Nephron (organoid): ENCODE data around the gene FITM2.

Experiments used
- H3K27ac Mint-ChIP-seq, 3 experiments: 2 replicates each; pipeline ENCODE4 v1.8.0; 2020; ENCODE audit warnings: mixed read lengths in 3 of 3, mild to moderate bottlenecking in 2 of 3, moderate library complexity in 1 of 3
- H3K27me3 Mint-ChIP-seq: 2 replicates; pipeline ENCODE4 v1.8.0; 2021; ENCODE audit warnings: low read depth, mild to moderate bottlenecking, moderate library complexity, mixed read lengths
- H3K36me3 Mint-ChIP-seq: 2 replicates; pipeline ENCODE4 v1.8.0; 2020; ENCODE audit warnings: low read depth, mixed read lengths
- H3K4me1 Mint-ChIP-seq: 2 replicates; pipeline ENCODE4 v1.8.0; 2020; ENCODE audit warnings: mixed read lengths
- H3K4me3 Mint-ChIP-seq, 3 experiments: 2 replicates each; pipeline ENCODE4 v1.8.0; 2020; ENCODE audit warnings: mild to moderate bottlenecking in 3 of 3, mixed read lengths in 3 of 3, moderate library complexity in 2 of 3
- H3K9me3 Mint-ChIP-seq: 2 replicates; pipeline ENCODE4 v1.8.0; 2020; ENCODE audit warnings: mixed read lengths
- TF ChIP-seq, protein P1 (sequence below), 3 experiments: fragments of 200-600 bp; sonication (generic); IDR thresholded peaks; one replicate each; pipeline ENCODE4 v1.5.0; 2021; ENCODE audit warnings: antibody characterized with exemption in 3 of 3; ENCODE audit not compliant: unreplicated experiment in 3 of 3

The FITM2 gene

GRCh38 chr20:44336725-44337380, 25.9 kb upstream of the FITM2 start, which contains the start of gene R3HDML:
TSS of gene R3HDML (plus strand) at chr20:44337043. CDS start at chr20:44337158, 115 bp downstream.
- Mint-ChIP-seq H3K4me1 (peaks cover 11% of the 10 kb centered on the region), H3K36me3 (no peaks in the 10 kb centered on the region), H3K27me3 (peaks cover 11% of the 10 kb centered on the region), H3K4me3 (no peak within 1 kb of the TSS), H3K9me3 (no peaks in the 10 kb centered on the region), H3K27ac (peak within 1 kb of the TSS in 1 of 3 experiments; percentile 12)
- TF ChIP-seq, protein P1, sequence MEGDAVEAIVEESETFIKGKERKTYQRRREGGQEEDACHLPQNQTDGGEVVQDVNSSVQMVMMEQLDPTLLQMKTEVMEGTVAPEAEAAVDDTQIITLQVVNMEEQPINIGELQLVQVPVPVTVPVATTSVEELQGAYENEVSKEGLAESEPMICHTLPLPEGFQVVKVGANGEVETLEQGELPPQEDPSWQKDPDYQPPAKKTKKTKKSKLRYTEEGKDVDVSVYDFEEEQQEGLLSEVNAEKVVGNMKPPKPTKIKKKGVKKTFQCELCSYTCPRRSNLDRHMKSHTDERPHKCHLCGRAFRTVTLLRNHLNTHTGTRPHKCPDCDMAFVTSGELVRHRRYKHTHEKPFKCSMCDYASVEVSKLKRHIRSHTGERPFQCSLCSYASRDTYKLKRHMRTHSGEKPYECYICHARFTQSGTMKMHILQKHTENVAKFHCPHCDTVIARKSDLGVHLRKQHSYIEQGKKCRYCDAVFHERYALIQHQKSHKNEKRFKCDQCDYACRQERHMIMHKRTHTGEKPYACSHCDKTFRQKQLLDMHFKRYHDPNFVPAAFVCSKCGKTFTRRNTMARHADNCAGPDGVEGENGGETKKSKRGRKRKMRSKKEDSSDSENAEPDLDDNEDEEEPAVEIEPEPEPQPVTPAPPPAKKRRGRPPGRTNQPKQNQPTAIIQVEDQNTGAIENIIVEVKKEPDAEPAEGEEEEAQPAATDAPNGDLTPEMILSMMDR (IDR thresholded peaks at IDR 0.05; ENCODE audit: unreplicated experiment in 3 of 3) = no peak

- Mint-ChIP-seq H3K4me1 (peaks cover 11% of the 10 kb centered on the region), H3K9me3 (no peaks in the 10 kb centered on the region), H3K27ac (peak overlapping the region in 1 of 3 experiments; percentile 12), H3K27me3 (peaks cover 11% of the 10 kb centered on the region), H3K4me3 (no peak overlapping the region), H3K36me3 (no peaks in the 10 kb centered on the region)
- TF ChIP-seq, protein P1 (IDR thresholded peaks at IDR 0.05; ENCODE audit: unreplicated experiment in 3 of 3) = no peak
These were observed 25.1 kb upstream of the FITM2 start for GRCh38 chr20:44336086-44336485.

DNA sequence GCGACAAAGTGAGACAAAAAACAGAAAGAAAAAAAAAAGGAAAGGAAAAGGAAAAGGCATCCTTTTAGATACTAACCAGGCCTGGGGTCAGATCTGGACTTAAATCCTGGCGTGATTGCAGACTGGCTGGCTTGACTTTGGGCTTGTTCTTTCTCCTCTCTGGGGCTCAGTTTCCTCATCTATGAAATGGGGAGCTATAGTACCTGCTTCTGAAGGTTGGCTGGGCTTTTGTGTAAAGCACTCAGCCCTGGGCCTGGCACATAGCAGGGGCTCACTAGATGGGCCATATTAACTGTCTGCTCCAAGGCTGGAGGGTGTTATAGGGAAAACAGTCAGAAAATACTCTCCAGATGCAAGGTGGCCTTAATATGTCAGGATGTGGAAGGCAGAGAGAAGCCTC, 24.7 kb upstream of the FITM2 start:
- H3K36me3 Mint-ChIP-seq = no peaks in the 10 kb centered on the region
- peaks cover 11% of the 10 kb centered on the region for H3K4me1 Mint-ChIP-seq
- H3K9me3 Mint-ChIP-seq = no peaks in the 10 kb centered on the region
- H3K4me3 Mint-ChIP-seq = no peak overlapping the region
- TF ChIP-seq, protein P1 (IDR thresholded peaks at IDR 0.05; ENCODE audit: unreplicated experiment in 3 of 3) = no peak
- peaks cover 13% of the 10 kb centered on the region for H3K27me3 Mint-ChIP-seq
- no peak overlapping the region for H3K27ac Mint-ChIP-seq

DNA sequence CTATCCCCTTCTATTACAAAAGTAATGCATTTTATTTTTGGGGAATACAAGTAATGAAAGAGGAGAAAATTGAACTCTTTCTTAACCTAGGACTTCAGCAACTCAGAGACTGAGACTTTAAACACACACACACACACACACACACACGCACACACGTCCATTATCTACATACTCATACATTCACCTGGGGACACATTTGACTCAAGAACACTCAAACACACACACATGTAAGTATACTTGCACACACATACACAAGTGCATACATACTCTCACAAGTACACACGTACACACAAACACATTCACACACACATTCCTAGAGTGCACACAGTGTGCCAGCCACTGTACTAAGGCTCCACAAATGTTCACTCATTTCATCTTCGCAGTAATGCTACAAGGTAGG, 23.7 kb upstream of the FITM2 start:
- Mint-ChIP-seq H3K4me1 (peaks cover 16% of the 10 kb centered on the region), H3K9me3 (no peaks in the 10 kb centered on the region), H3K27me3 (peaks cover 14% of the 10 kb centered on the region), H3K4me3 (no peak overlapping the region), H3K27ac (no peak overlapping the region), H3K36me3 (no peaks in the 10 kb centered on the region)
- TF ChIP-seq, protein P1 (IDR thresholded peaks at IDR 0.05; ENCODE audit: unreplicated experiment in 3 of 3) = no peak

GRCh38 chr20:44334306-44334705, 23.3 kb upstream of the FITM2 start:
- Mint-ChIP-seq H3K4me1 (peaks cover 17% of the 10 kb centered on the region), H3K27ac (no peak overlapping the region), H3K36me3 (no peaks in the 10 kb centered on the region), H3K4me3 (no peak overlapping the region), H3K27me3 (peaks cover 14% of the 10 kb centered on the region), H3K9me3 (no peaks in the 10 kb centered on the region)
- TF ChIP-seq, protein P1 (IDR thresholded peaks at IDR 0.05; ENCODE audit: unreplicated experiment in 3 of 3) = no peak

- Mint-ChIP-seq H3K4me3 (no peak overlapping the region), H3K27ac (no peak overlapping the region), H3K9me3 (no peaks in the 10 kb centered on the region), H3K27me3 (peaks cover 9% of the 10 kb centered on the region), H3K4me1 (peaks cover 13% of the 10 kb centered on the region), H3K36me3 (no peaks in the 10 kb centered on the region)
- TF ChIP-seq, protein P1 (IDR thresholded peaks at IDR 0.05; ENCODE audit: unreplicated experiment in 3 of 3) = no peak
These were observed 20.2 kb upstream of the FITM2 start for GRCh38 chr20:44331201-44331600.
